IMR-90 (cell line): ENCODE measurements around the gene GZF1. TPM values are rescaled to one million over a fixed set of nuclear protein-coding genes. Genes with fewer than 3 reads are reported as not detected.

Experiments used
- ATAC-seq: fragments of 200-7000 bp; cut with Tn5 transposase; 2 replicates; pipeline ENCODE4 v1.9.1; 2020; ENCODE audit warnings: low read depth, mild to moderate bottlenecking, moderate library complexity
- BruUV-seq: library from RNA; stranded (reverse); fragments of 400-500 nt; replicated peaks from 2 replicates; lab custom pipeline; 2021; lab: Mats Ljungman, UMichigan
- CTCF ChIA-PET: fragments of 300-600 bp; formaldehyde crosslinking; extraction: SDS; loops from one replicate; lab custom pipeline; 2021; ENCODE audit warnings: antibody characterized with exemption; lab: Yijun Ruan, JAX
- POLR2A ChIA-PET: fragments of 300-600 bp; sonication (Branson Sonifier 250); formaldehyde crosslinking; loops from one replicate; lab custom pipeline; 2022; ENCODE audit warnings: antibody characterized with exemption; ENCODE audit not compliant: unreplicated experiment; lab: Charles Lee
- DNase-seq: peaks from one replicate; pipeline ENCODE4 v3.0.0; 2013
- H2AFZ ChIP-seq: replicated peaks from 2 replicates; pipeline ENCODE3; 2013; ENCODE audit warnings: low read length, mild to moderate bottlenecking; ENCODE audit not compliant: poor library complexity
- H2AK5ac ChIP-seq: 2 replicates; pipeline ENCODE4 v1.6.1; 2013; ENCODE audit warnings: low read depth, low read length, inconsistent platforms
- H2AK9ac ChIP-seq: replicated peaks from 2 replicates; pipeline ENCODE3; 2013; ENCODE audit warnings: mild to moderate bottlenecking, low read depth, low read length, moderate library complexity; ENCODE audit not compliant: poor library complexity
- H2BK120ac ChIP-seq: 2 replicates; pipeline ENCODE4 v1.6.1; 2013; ENCODE audit warnings: low read depth, low read length, inconsistent platforms
- H2BK15ac ChIP-seq: 3 replicates; pipeline ENCODE4 v1.6.1; 2013; ENCODE audit warnings: low read depth, low read length, inconsistent platforms
- H2BK20ac ChIP-seq: 2 replicates; pipeline ENCODE4 v1.6.1; 2013; ENCODE audit warnings: low read depth, mild to moderate bottlenecking, inconsistent platforms, low read length, moderate library complexity
- H2BK5ac ChIP-seq: 2 replicates; pipeline ENCODE4 v1.6.1; 2013; ENCODE audit warnings: mild to moderate bottlenecking, low read depth, low read length, inconsistent platforms; ENCODE audit not compliant: poor library complexity, severe bottlenecking
- H3K14ac ChIP-seq: replicated peaks from 2 replicates; pipeline ENCODE4 v1.6.1; 2013; ENCODE audit warnings: low read depth, low read length, inconsistent platforms
- H3K18ac ChIP-seq: 2 replicates; pipeline ENCODE4 v1.6.1; 2013; ENCODE audit warnings: low read depth, low read length, control low read depth
- H3K23ac ChIP-seq: 2 replicates; pipeline ENCODE4 v1.6.1; 2013; ENCODE audit warnings: low read depth, low read length, inconsistent platforms
- H3K27ac ChIP-seq: 2 replicates; pipeline ENCODE4 v1.5.1; 2013; ENCODE audit warnings: mild to moderate bottlenecking, control low read depth, low read length; ENCODE audit not compliant: insufficient read depth
- H3K27me3 ChIP-seq: 2 replicates; pipeline ENCODE4 v1.6.1; 2013; ENCODE audit warnings: low read length; ENCODE audit not compliant: control insufficient read depth, insufficient read depth
- H3K36me3 ChIP-seq: 2 replicates; pipeline ENCODE4 v1.6.1; 2013; ENCODE audit warnings: low read length, mixed read lengths; ENCODE audit not compliant: control insufficient read depth, insufficient read depth
- H3K4ac ChIP-seq: 2 replicates; pipeline ENCODE4 v1.6.1; 2013; ENCODE audit warnings: low read depth, low read length, inconsistent platforms
- H3K4me1 ChIP-seq: 2 replicates; pipeline ENCODE4 v1.6.1; 2013; ENCODE audit warnings: low read length, mixed read lengths; ENCODE audit not compliant: control insufficient read depth, insufficient read depth
- H3K4me2 ChIP-seq: 2 replicates; pipeline ENCODE4 v1.6.1; 2013; ENCODE audit warnings: low read depth, mild to moderate bottlenecking, control low read depth, low read length, moderate library complexity
- H3K4me3 ChIP-seq: 2 replicates; pipeline ENCODE4 v1.5.1; 2013; ENCODE audit warnings: low read depth, mild to moderate bottlenecking, control low read depth, low read length, moderate library complexity; ENCODE audit not compliant: insufficient read depth
- H3K56ac ChIP-seq: 2 replicates; pipeline ENCODE4 v1.6.1; 2013; ENCODE audit warnings: low read length, inconsistent platforms; ENCODE audit not compliant: insufficient read depth; ENCODE audit errors: extremely low read depth
- H3K79me1 ChIP-seq, 2 experiments: 2 replicates each; pipeline ENCODE4 v1.6.1; 2013; ENCODE audit warnings: low read length in 2 of 2, inconsistent platforms in 1 of 2, low read depth in 1 of 2
- H3K9ac ChIP-seq: 2 replicates; pipeline ENCODE4 v1.6.1; 2013; ENCODE audit warnings: low read depth, low read length, control low read depth
- H3K9me1 ChIP-seq: 2 replicates; pipeline ENCODE4 v1.6.1; 2013; ENCODE audit warnings: low read length, inconsistent platforms; ENCODE audit not compliant: insufficient read depth
- H3K9me3 ChIP-seq: 2 replicates; pipeline ENCODE4 v1.6.1; 2013; ENCODE audit warnings: low read length; ENCODE audit not compliant: control insufficient read depth, insufficient read depth
- H4K20me1 ChIP-seq: 2 replicates; pipeline ENCODE4 v1.6.1; 2013; ENCODE audit warnings: low read length, inconsistent platforms; ENCODE audit not compliant: insufficient read depth
- H4K5ac ChIP-seq: 2 replicates; pipeline ENCODE4 v1.6.1; 2013; ENCODE audit warnings: mild to moderate bottlenecking, low read depth, low read length, control low read depth
- H4K8ac ChIP-seq, 2 experiments: 2 replicates each; pipeline ENCODE4 v1.6.1; 2013; ENCODE audit warnings: low read depth in 2 of 2, low read length in 2 of 2, control low read depth in 1 of 2, inconsistent platforms in 1 of 2
- H4K91ac ChIP-seq: 2 replicates; pipeline ENCODE4 v1.6.1; 2013; ENCODE audit warnings: low read depth, low read length, inconsistent platforms; ENCODE audit not compliant: insufficient read depth
- NFE2L2 ChIP-seq: fragments of 150-350 bp; IDR thresholded peaks from 2 replicates; pipeline ENCODE4 v1.6.1; 2016; ENCODE audit warnings: low read depth, mild to moderate bottlenecking, low read length
- POLR2A ChIP-seq: IDR thresholded peaks from 2 replicates; pipeline ENCODE4 v1.6.1; 2012; ENCODE audit warnings: mild to moderate bottlenecking, low read depth, low read length
- RAD21 ChIP-seq: IDR thresholded peaks from 2 replicates; pipeline ENCODE4 v1.6.1; 2012; ENCODE audit warnings: low read length, improper control_type of control experiment
- WGBS, 2 experiments: methylation state at CpG; one replicate each; pipeline versions ENCODE4 v1.1.5 to v1.1.7; 2013; ENCODE audit warnings: missing lambda C conversion rate in 2 of 2; ENCODE audit not compliant: insufficient read length in 1 of 2; ENCODE audit errors: extremely low coverage in 2 of 2; 5-methylcytosine and 5-hydroxymethylcytosine counted together
- dilution Hi-C: fragments of 300-500 bp; cut with HindIII; formaldehyde crosslinking; loops from one replicate; pipeline ENCODE4 v1.14.3; 2018; ENCODE audit warnings: low sequenced_read_pairs; ENCODE audit not compliant: unreplicated experiment
- in situ Hi-C: fragments of 300-500 bp; cut with MboI; formaldehyde crosslinking; loops from 3 replicates; pipeline ENCODE4 v1.14.3; 2019; ENCODE audit warnings: low sequenced_read_pairs, inconsistent platforms, mixed read lengths
- intact Hi-C: fragments of 100-400 bp; cut with micrococcal nuclease; formaldehyde crosslinking; loops from 2 replicates; pipeline ENCODE4 v1.10.0; 2022
- polyA plus RNA-seq, 3 experiments: library from polyadenylated mRNA; depleted of rRNA; stranded (reverse); fragments of >200 nt; gene quantifications; 2 replicates each; pipeline ENCODE4 v1.2.3, GENCODE V29; 2012; ENCODE audit warnings: low replicate concordance in 1 of 3
- total RNA-seq: library from RNA; depleted of rRNA; stranded (reverse); fragments of >200 nt; gene quantifications from 2 replicates; pipeline ENCODE4 v1.2.3, GENCODE V29; 2012

Gene GZF1
- total and polyA plus RNA-seq, 2 of the 4 experiments (the other 2 are of a cell fraction) = 23.7 to 24.7 TPM

GRCh38 chr20:23331450-23332350 is 30.3 kb upstream of the GZF1 start (continued):
- TF ChIP-seq POLR2A = no peak
- TF ChIP-seq RAD21 = no peak

GRCh38 chr20:23332467-23332866 is 29.5 kb upstream of the GZF1 start:
- no TSS peak for BruUV-seq

More at GRCh38 chr20:23332467-23332866, 29.5 kb upstream of the GZF1 start:
- no peak overlapping the region for H3K56ac ChIP-seq
- POLR2A ChIA-PET = no interaction called here
- H3K27me3 ChIP-seq = no peaks in the 10 kb centered on the region
- no peaks in the 10 kb centered on the region for H3K79me1 ChIP-seq
- no peak overlapping the region for H3K14ac ChIP-seq
- no peak overlapping the region for H3K9ac ChIP-seq
- in situ Hi-C loops = loop anchor here (25.0 kb wide), 1 partner anchor 995 kb away; no protein-coding TSS in a partner anchor
- intact Hi-C loops = no loop called here
- H2AK5ac ChIP-seq = no peak overlapping the region
- no peaks in the 10 kb centered on the region for H3K36me3 ChIP-seq
- ATAC-seq (no peak), DNase-seq (no peak)
- dilution Hi-C loops = no loop called here
- no CpG with 5 or more reads among the region's 2 CpGs for WGBS, 2 experiments
- no peak for TF ChIP-seq NFE2L2
- CTCF ChIA-PET = interaction anchor here (0.5 kb wide), 1 partner anchor 189 kb away, joined by 3 read pairs; no protein-coding TSS in a partner anchor
- H4K5ac ChIP-seq = no peak overlapping the region
- no peak overlapping the region for H2AFZ ChIP-seq
- no peaks in the 10 kb centered on the region for H3K9me3 ChIP-seq
- H4K91ac ChIP-seq = no peak overlapping the region
- H3K4me3 ChIP-seq = no peak overlapping the region
- no peaks in the 10 kb centered on the region for H4K20me1 ChIP-seq
- no peak overlapping the region for H2BK120ac ChIP-seq
- H3K23ac ChIP-seq = no peak overlapping the region
- H2BK15ac ChIP-seq = no peak overlapping the region
- no peaks in the 10 kb centered on the region for H3K4me1 ChIP-seq
- H2BK5ac ChIP-seq = no peak overlapping the region
- H3K27ac ChIP-seq = no peak overlapping the region
- no peak overlapping the region for H4K8ac ChIP-seq
- no peak overlapping the region for H3K4ac ChIP-seq
- no peak overlapping the region for H2AK9ac ChIP-seq
- no peaks in the 10 kb centered on the region for H3K9me1 ChIP-seq
- H2BK20ac ChIP-seq = no peak overlapping the region
- H3K18ac ChIP-seq = no peak overlapping the region
- H3K4me2 ChIP-seq = no peak overlapping the region
